ENCODE measurements around the gene RPS2. TPM values are rescaled to one million over a fixed set of nuclear protein-coding genes. Genes with fewer than 3 reads are reported as not detected.

Gene RPS2
- total and polyA plus RNA-seq, 2 experiments from 2014 or later = 1,060 to 1,536 TPM

DNA sequence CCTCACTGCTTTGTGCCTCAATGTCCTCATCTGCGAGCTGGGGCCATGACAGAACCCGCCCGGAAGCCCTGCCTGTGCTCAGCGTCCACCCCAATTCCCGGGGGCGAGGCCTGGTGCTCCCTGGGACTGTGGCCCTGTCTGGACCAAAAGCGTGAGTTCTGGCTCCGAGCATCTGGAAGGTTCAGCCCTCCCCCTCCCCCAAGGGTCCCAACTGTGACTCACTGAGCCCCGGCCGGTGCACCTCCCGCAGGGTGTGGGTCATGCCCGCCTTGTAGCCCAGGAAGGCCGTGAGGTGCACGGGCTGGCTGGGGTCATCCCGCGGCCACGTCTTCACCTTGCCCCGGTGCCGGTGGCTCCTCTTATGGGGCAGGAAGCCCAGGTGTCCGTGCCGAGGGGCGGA is 10.9 kb downstream of the RPS2 start:
- WGBS, 2 experiments (ENCODE audit: low coverage in 1 of 2, low lambda C conversion rate in 2 of 2, missing lambda C conversion rate in 2 of 2) = 86 to 90% methylated on average over 22 of the region's 22 CpGs
- no peaks in the 10 kb centered on the region for H3F3A ChIP-seq (ENCODE audit: insufficient read depth)
- no peaks in the 10 kb centered on the region for H3K79me2 ChIP-seq (ENCODE audit: insufficient read depth)
- no peak for DNase-seq
- H3K27me3 ChIP-seq (replicated peaks; ENCODE audit: insufficient read depth) = no peaks in the 10 kb centered on the region
- H3K36me3 ChIP-seq (ENCODE audit: low read depth) = no peaks in the 10 kb centered on the region
- no peak overlapping the region for H3K4me2 ChIP-seq (ENCODE audit: unreplicated experiment)
- no peak overlapping the region for H3K4me3 ChIP-seq
- H3K4me1 ChIP-seq (ENCODE audit: insufficient read depth) = no peaks in the 10 kb centered on the region
- no peak overlapping the region for H3K27ac ChIP-seq
- H4K20me1 ChIP-seq (ENCODE audit: insufficient read depth) = no peaks in the 10 kb centered on the region
- no peak overlapping the region for H3K9ac ChIP-seq
- TF ChIP-seq EZH2 (IDR thresholded peaks at IDR 0.05; ENCODE audit: insufficient read depth, poor library complexity, severe bottlenecking) (no peak), EZH2phosphoT487 (IDR thresholded peaks at IDR 0.05; ENCODE audit: insufficient read depth, low read depth) (no peak)
- in situ Hi-C loops (cut with MboI) = no loop called here
- H3K9me2 ChIP-seq (ENCODE audit: insufficient read depth) = no peaks in the 10 kb centered on the region
- H3K9me3 ChIP-seq (ENCODE audit: low read depth) = no peaks in the 10 kb centered on the region
- H2AFZ ChIP-seq = no peak overlapping the region

DNA sequence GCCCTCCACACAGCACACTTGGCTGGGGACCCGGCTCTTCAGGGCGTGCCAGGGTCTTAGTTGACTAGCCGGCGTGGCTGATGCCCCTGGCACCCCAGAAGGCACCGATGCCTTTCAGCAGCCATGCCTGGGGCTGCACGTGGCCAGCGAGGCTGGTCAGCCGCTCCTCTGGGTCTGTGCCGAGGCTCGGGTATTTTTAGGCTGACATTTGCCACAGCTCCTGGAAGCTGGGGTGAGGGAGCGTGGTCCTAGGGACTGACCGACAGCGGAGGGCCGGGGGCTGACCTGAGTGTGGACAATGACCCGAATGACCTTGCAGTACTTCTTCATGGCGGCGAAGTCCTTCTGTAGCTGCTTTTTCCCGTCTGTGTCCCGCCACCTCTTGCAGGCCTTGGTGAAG is 14.1 kb downstream of the RPS2 start:
- Histone ChIP-seq H3K27ac (no peak overlapping the region), H3K79me2 (ENCODE audit: insufficient read depth) (no peaks in the 10 kb centered on the region), H3K4me3 (no peak overlapping the region), H3K9me2 (ENCODE audit: insufficient read depth) (no peaks in the 10 kb centered on the region), H3K36me3 (ENCODE audit: low read depth) (no peaks in the 10 kb centered on the region), H3K9me3 (ENCODE audit: low read depth) (no peaks in the 10 kb centered on the region), H3K9ac (no peak overlapping the region), H3F3A (ENCODE audit: insufficient read depth) (no peaks in the 10 kb centered on the region), H4K20me1 (ENCODE audit: insufficient read depth) (no peaks in the 10 kb centered on the region), H3K4me2 (ENCODE audit: unreplicated experiment) (no peak overlapping the region), H3K27me3 (replicated peaks; ENCODE audit: insufficient read depth) (no peaks in the 10 kb centered on the region), H3K4me1 (ENCODE audit: insufficient read depth) (no peaks in the 10 kb centered on the region), H2AFZ (no peak overlapping the region)
- WGBS, 2 experiments (ENCODE audit: low coverage in 1 of 2, low lambda C conversion rate in 2 of 2, missing lambda C conversion rate in 2 of 2) = 82 to 83% methylated on average over 19 of the region's 19 CpGs
- in situ Hi-C loops (cut with MboI) = no loop called here
- no peak for DNase-seq
- TF ChIP-seq EZH2 (IDR thresholded peaks at IDR 0.05; ENCODE audit: insufficient read depth, poor library complexity, severe bottlenecking) (no peak), EZH2phosphoT487 (IDR thresholded peaks at IDR 0.05; ENCODE audit: insufficient read depth, low read depth) (no peak)

DNA sequence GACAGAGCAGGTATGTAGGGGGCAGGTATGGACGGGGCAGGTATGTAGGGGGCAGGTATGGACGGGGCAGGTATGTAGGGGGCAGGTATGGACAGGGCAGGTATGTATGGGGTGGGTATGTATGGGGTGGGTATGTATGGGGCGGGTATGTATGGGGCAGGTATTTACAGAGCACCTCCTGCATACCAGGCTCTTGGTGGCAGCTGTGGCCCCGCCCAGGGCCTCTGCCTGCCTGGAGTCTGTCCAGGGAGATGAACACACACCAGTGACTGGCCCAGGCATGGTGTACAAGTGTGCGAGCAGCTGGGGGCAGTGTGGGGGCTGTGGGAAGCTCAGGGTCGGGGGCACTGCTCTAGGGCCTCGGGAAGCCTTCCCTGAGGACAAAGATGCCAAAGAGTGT is 14.6 kb downstream of the RPS2 start:
- H3K4me1 ChIP-seq (ENCODE audit: insufficient read depth) = no peaks in the 10 kb centered on the region
- H3K27ac ChIP-seq = no peak overlapping the region
- WGBS, 2 experiments (ENCODE audit: low coverage in 1 of 2, low lambda C conversion rate in 2 of 2, missing lambda C conversion rate in 2 of 2) = 39 to 68% methylated on average over 2 to 7 of the region's 7 CpGs
- H3K9me2 ChIP-seq (ENCODE audit: insufficient read depth) = no peaks in the 10 kb centered on the region
- no peak overlapping the region for H2AFZ ChIP-seq
- no peaks in the 10 kb centered on the region for H3F3A ChIP-seq (ENCODE audit: insufficient read depth)
- no peaks in the 10 kb centered on the region for H3K36me3 ChIP-seq (ENCODE audit: low read depth)
- peak; percentile 28 for DNase-seq
- H3K4me3 ChIP-seq = no peak overlapping the region
- no peaks in the 10 kb centered on the region for H3K79me2 ChIP-seq (ENCODE audit: insufficient read depth)
- in situ Hi-C loops (cut with MboI) = no loop called here
- no peaks in the 10 kb centered on the region for H3K9me3 ChIP-seq (ENCODE audit: low read depth)
- TF ChIP-seq EZH2phosphoT487 (IDR thresholded peaks at IDR 0.05; ENCODE audit: insufficient read depth, low read depth) (no peak), EZH2 (IDR thresholded peaks at IDR 0.05; ENCODE audit: insufficient read depth, poor library complexity, severe bottlenecking) (no peak)
- no peaks in the 10 kb centered on the region for H4K20me1 ChIP-seq (ENCODE audit: insufficient read depth)
- H3K4me2 ChIP-seq (ENCODE audit: unreplicated experiment) = no peak overlapping the region
- no peak overlapping the region for H3K9ac ChIP-seq
- no peaks in the 10 kb centered on the region for H3K27me3 ChIP-seq (replicated peaks; ENCODE audit: insufficient read depth)

DNA sequence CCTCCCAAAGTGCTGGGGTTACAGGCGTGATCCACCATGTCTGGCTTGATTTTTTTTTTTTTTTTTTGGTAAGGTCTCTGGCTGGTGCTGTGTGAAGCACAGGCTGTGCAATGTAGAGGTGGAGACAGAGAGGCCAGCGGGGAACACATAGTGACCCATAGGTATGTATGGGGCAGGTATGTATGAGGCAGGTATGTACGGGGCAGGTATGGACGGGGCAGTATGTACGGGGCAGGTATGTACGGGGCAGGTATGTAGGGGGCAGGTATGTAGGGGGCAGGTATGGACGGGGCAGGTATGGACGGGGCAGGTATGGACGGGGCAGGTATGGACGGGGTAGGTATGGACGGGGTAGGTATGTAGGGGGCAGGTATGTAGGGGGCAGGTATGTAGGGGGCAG is 15.1 kb downstream of the RPS2 start:
- Histone ChIP-seq H4K20me1 (ENCODE audit: insufficient read depth) (no peaks in the 10 kb centered on the region), H3K4me2 (ENCODE audit: unreplicated experiment) (no peak overlapping the region), H3K4me3 (no peak overlapping the region), H3K9me3 (ENCODE audit: low read depth) (no peaks in the 10 kb centered on the region), H3F3A (ENCODE audit: insufficient read depth) (no peaks in the 10 kb centered on the region), H3K4me1 (ENCODE audit: insufficient read depth) (no peaks in the 10 kb centered on the region), H3K27ac (no peak overlapping the region), H3K79me2 (ENCODE audit: insufficient read depth) (no peaks in the 10 kb centered on the region), H3K9me2 (ENCODE audit: insufficient read depth) (no peaks in the 10 kb centered on the region), H3K36me3 (ENCODE audit: low read depth) (no peaks in the 10 kb centered on the region), H3K9ac (no peak overlapping the region), H2AFZ (no peak overlapping the region), H3K27me3 (replicated peaks; ENCODE audit: insufficient read depth) (no peaks in the 10 kb centered on the region)
- WGBS, 2 experiments (ENCODE audit: low coverage in 1 of 2, low lambda C conversion rate in 2 of 2, missing lambda C conversion rate in 2 of 2) = 77 to 78% methylated on average over 8 to 11 of the region's 11 CpGs
- in situ Hi-C loops (cut with MboI) = no loop called here
- no peak for DNase-seq
- TF ChIP-seq EZH2phosphoT487 (IDR thresholded peaks at IDR 0.05; ENCODE audit: insufficient read depth, low read depth) (no peak), EZH2 (IDR thresholded peaks at IDR 0.05; ENCODE audit: insufficient read depth, poor library complexity, severe bottlenecking) (no peak)

DNA sequence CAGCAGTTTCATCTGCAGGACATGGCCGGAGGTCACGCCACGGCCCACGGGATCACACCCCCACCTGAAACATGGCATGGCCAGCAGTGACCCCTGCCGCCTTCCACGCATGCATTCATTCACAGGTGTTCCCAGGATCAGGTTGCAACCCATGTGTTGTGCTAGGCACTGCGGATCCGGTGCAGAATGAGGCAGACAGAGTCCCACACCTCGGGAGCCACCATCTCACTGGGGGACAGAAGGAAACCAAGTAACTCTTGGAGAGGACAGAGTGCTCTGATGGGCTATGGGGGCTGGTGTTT is 17.3 kb downstream of the RPS2 start:
- no peak for DNase-seq
- Histone ChIP-seq H4K20me1 (ENCODE audit: insufficient read depth) (no peaks in the 10 kb centered on the region), H3K9me2 (ENCODE audit: insufficient read depth) (no peaks in the 10 kb centered on the region), H3K9ac (no peak overlapping the region), H3K27ac (no peak overlapping the region), H3K9me3 (ENCODE audit: low read depth) (no peaks in the 10 kb centered on the region), H3K4me1 (ENCODE audit: insufficient read depth) (no peaks in the 10 kb centered on the region), H3K79me2 (ENCODE audit: insufficient read depth) (no peaks in the 10 kb centered on the region), H3K36me3 (ENCODE audit: low read depth) (no peaks in the 10 kb centered on the region), H2AFZ (no peak overlapping the region), H3K4me3 (no peak overlapping the region), H3K27me3 (replicated peaks; ENCODE audit: insufficient read depth) (no peaks in the 10 kb centered on the region), H3K4me2 (ENCODE audit: unreplicated experiment) (no peak overlapping the region), H3F3A (ENCODE audit: insufficient read depth) (no peaks in the 10 kb centered on the region)
- in situ Hi-C loops (cut with MboI) = no loop called here
- TF ChIP-seq EZH2phosphoT487 (IDR thresholded peaks at IDR 0.05; ENCODE audit: insufficient read depth, low read depth) (no peak), EZH2 (IDR thresholded peaks at IDR 0.05; ENCODE audit: insufficient read depth, poor library complexity, severe bottlenecking) (no peak)
- WGBS, 2 experiments (ENCODE audit: low coverage in 1 of 2, low lambda C conversion rate in 2 of 2, missing lambda C conversion rate in 2 of 2) = 73 to 78% methylated on average over 9 of the region's 9 CpGs

Measured in GM23248 (cell line).